Mesenteric fat pad (tissue), 1 donor: Measurements from ENCODE around the gene NDUFA13. TPM values are rescaled to one million over a fixed set of nuclear protein-coding genes. Genes with fewer than 3 reads are reported as not detected.

Source experiments
- DNase-seq: peaks from one replicate; pipeline ENCODE4 v3.0.0-alpha.2; 2020; ENCODE audit warnings: low spot score
- total RNA-seq: library from RNA; stranded (reverse); fragmentation: NEBNext Ultra II Directional; extraction: Animal tissue kit (Norgen Biotek cat#: 25700); gene quantifications from one replicate; pipeline ENCODE4 v1.2.1, GENCODE V29; 2021
- donor health status: DM: yes; HTN: yes; CAD: no.

NDUFA13 gene
- total RNA-seq, 1 donor from 2014 or later: 295 TPM

DNA sequence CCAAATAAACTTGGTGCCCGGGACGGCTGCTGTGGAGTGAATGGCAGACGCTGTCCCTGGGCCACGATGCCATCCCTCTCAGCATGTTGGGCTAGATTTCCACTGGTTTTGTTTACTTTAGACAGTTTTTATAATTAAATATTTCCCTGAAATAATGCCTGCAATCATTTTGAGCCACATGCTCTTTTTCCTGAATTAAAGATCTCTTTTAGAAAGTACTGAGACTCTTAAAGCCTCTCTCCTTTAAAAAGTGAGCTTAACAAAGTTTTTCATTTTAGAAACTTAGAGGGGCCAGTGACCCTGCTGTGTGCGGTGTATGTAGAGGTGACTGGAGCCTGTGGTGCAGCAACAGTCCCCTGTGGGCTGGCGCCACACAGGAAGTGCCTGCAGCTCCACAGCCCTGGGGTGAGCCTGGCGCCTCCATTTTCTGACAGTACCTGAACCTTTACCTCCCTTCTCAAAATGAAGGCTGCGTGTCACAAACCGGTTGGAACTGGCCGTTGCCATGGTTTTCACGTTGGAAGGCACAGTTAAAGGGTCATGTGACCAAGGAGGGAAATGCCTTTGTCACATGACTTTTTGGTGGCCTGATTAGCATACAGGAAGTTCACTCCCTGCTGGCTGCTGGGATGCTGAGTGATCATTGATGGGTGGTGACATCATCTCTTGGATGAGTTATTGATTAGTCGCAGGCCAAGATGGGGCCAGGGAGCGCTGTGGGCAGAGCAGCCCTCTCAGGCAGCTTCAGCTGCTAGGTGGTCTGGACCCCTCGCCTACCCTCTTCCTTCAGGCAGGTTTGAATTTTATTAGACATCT is 26.9 kb upstream of the NDUFA13 start:
- no peak for DNase-seq

DNA sequence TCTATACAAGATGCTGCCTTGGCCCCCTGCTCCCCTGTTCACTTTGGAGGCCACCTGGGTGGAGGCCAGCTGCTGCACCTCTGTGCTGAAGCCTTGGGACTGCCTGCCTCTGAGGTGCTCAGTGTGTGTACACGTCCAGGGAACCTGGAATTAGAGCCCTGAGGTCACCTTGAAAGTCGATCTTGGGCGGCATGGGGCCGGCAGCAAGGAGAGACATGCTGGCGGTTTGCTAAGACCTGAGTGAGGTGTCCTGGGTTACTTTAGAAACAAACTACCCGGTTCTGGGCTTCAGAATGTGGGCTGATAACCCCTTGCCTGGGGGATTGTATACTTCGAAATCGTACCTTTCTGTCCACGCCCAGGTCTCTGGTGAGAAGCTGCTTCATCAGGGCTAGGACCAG is 26.2 kb upstream of the NDUFA13 start:
- no peak for DNase-seq

DNA sequence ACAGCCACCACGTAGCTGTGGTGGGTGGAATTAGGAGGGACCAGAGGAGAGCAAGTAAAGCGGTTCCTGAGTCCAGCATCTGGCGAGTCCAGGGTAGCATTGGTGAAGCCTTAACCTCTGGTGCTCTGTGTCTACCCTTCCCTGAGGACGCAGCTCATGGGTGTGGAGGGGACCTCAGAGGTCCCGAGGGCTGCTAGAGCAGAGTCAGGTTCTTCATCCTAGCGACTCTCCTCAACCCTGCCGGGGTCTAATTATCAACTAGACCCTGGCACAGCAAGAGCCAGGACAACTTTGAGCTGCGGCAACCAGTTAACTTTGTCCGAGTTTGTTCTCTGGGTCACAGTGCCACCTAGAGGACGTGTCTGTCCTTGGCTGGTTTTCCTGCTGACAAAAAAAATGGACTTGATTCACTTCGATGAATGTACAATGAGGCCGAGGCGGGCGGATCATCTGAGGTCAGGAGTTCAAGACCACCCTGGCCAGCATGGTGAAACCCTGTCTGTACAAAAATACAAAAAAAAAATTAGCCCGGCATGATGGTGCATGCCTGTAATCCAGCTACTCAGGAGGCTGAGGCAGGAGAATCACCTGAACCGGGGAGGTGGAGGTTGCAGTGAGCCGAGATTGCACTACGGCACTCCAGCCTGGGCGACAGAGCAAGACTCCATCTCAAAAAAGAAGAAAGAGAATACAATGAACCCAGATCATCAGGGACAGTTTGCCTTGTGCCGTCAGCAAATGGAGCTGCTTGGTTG is 25.6 kb upstream of the NDUFA13 start:
- DNase-seq: no peak

DNA sequence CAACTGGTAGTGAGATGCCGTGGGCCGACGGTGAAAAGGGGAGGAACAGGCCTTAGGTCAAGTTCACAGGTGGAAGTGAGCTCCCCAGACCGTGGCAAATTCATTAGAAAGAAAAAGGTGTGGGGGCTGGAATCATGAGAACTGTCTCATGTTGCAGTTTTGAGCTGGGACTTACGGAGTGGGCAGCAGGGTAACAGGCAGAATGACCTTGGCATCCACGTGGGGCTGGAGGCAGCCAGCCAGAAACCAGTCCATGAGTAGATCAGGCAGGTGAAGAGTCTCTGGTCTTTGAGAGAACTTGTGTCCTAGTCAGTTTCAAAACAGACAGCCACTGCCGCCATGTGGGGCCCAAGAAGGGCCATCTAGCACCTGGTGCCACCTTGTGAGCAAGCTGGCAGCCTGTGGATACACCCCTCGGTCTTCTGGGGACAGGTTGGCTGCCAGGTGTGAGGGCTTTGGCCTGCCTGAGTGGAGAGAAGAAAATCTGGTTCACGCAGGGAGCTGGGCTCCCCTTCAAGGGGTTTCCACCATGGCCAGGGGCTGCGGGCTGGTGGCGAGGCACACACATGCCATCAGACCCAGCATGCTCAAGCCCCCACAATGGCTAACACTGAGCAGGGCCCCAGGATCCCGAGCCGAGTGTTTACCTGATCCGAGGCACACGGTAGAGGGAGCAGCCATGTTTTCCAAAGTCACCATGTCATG is 24.6 kb upstream of the NDUFA13 start:
- no peak for DNase-seq

DNA sequence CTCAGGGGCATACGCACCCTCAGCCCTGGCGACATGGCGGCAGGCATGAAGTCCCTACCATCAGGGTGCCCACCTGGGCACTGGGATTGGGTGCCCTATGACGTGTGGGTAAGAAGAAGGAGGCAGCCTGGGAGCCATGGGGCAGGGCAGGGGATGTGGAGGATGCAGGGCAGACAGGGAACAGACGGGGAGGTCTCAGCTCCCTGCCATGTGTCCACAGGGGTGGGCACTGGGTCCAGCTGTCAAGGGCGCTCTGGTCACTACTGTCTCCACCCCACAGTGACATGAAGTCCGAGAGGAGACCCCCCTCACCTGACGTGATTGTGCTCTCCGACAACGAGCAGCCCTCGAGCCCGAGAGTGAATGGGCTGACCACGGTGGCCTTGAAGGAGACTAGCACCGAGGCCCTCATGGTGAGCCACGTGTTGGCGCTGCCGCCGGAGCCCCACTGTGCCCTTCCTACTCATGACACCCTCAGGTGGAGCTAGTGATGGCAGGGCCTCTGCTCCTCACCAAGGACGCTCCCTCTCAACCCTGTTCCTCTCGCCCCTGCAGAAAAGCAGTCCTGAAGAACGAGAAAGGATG is 23.9 kb upstream of the NDUFA13 start:
- DNase-seq: no peak

DNA sequence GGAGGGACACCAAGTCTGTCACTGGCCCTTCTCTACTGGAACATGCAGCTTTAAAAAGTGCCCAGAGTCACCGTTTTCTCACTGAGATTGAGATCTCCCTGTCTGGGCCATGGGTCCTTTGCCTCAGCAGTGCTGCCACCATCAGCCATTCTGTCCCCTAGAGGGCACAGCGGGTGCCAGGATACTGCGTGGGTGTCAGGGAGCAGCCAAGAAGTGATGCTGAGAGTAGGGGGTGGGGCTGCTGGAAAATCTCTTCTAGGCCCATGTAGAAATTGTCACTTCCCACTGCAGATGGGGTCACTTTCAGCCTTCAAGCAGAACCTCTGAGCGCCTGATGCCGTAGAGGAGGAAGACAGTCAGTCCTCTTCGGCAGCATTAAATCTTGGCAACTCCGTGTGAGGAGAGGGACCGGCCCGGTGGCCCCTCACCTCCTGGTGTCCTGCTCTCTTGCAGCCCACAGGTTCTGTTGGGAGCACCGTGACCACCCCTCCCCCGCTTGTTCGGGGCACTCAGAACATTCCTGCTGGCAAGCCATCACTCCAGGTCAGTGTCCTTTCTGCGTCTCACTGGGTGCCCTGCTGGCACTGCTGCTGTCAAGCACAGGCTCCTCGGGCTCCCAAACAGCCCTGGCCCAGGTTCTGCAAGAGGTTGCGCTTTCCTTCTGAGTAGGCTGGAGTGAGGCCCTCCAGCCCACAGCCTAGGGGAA is 22.0 kb upstream of the NDUFA13 start:
- DNase-seq: no peak

DNA sequence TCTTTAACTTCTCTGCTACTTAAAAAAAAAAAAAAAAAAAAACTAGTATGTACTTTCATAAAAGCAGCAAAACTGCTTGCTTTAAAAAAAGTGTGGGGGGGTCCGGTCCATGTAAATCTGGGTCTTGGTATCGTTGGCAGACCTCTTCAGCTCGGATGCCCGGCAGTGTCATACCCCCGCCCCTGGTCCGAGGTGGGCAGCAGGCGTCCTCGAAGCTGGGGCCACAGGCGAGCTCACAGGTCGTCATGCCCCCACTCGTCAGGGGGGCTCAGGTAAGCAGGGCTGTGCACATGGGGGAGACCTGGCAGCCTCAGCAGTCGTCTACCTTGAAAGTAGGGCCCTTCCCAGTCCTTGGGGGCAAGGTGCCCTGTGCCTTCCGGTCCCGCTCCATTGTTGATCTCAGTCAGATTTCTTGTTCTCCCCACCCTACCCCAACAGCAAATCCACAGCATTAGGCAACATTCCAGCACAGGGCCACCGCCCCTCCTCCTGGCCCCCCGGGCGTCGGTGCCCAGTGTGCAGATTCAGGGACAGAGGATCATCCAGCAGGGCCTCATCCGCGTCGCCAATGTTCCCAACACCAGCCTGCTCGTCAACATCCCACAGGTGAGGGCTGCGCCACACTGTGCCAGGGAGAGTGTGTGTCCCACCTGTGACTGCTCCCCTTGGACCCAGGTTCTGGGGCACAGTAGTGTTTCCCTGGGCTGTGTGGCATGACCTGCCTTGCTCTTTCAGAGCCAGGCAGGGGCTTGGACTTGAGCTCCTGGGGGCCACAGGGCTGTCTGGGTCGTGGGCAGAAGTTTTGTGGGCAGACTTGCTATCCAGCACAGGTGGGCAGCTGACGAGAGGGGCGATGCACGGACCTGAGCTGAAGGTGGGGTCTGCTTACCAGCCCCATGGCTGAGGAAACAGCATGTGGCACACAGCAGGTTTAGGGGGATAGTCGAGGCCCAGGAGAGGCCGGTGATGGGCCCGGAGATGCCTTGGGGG is 20.1 kb upstream of the NDUFA13 start:
- DNase-seq: no peak

DNA sequence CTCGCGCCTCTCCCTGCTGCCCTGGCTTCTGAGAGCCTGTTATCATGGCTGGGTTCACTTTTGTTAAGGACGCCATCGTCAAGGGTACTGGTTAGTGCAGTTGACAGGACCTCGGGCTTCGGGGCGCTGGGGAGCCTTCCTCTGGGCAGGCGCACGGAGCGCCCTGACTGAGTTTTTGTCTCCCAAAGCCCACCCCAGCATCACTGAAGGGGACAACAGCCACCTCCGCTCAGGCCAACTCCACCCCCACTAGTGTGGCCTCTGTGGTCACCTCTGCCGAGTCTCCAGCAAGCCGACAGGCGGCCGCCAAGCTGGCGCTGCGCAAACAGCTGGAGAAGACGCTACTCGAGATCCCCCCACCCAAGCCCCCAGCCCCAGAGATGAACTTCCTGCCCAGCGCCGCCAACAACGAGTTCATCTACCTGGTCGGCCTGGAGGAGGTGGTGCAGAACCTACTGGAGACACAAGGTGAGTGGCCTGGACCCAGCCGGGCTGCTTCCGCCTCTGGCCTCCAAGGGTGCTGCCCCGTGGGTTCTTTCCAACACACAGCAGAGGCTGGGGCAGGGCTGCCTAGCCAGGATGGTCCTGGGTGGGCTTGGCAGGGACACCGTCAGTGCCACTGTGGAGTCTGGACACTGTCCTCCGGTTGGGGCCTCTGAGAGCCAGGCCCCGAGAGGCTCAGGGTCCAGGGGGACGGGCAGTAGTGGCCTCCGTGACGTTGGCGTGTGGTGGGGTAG is 17.6 kb upstream of the NDUFA13 start:
- no peak for DNase-seq

DNA sequence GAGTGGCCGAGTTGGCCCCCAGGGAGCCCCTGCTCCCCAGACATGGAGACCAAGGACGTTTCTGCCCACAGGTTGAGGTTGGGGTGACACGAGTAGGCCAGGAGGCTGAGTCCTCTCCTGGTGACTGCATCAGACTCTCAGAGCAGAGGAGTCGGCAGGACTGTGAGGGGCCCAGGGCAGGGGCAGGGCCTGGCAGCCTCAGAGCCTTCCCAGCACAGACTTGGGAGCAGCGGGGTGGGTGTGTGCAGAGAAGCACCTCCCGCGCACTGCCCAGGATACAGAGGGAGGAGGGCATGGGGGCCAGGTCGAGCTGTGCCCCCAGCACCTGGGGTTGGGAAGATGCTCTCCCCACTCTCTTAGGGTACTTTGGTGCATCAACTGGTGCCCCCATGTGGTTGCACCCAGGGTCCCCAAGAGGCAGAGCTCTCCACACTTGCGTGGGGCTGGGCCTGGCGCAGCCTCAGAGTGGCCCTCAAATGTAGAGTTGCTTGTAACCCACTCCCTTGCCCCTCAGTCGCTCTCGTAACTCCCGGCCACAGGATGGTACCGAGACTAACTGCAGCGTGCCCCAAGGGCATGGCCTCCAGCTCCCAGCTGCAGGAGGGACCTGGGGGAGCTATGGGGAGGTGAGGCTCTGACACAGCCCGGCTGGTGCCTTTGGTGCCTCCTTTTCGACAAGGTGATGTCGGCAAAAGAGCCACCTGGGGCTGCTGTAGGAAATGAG is 16.6 kb upstream of the NDUFA13 start:
- no peak for DNase-seq

DNA sequence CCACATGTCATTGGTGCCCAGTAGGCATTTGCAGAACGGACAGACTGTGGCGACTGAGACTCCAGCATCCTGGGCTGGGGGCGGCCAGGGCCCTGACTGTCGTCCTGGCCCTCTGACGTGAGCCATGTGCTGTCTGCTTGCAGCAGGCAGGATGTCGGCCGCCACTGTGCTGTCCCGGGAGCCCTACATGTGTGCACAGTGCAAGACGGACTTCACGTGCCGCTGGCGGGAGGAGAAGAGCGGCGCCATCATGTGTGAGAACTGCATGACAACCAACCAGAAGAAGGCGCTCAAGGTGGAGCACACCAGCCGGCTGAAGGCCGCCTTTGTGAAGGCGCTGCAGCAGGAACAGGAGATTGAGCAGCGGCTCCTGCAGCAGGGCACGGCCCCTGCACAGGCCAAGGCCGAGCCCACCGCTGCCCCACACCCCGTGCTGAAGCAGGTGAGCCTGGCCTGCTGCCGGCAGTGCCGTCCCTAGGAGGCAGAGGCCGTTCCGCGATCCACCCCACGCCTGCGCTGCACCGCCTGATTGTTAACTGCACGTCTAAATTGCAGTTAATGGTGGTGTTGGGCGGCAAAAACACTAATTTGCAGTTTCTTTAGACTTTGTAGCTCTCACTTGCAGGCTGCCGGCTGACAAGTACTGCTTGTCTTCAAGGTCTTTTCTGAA is 14.9 kb upstream of the NDUFA13 start:
- DNase-seq: no peak

DNA sequence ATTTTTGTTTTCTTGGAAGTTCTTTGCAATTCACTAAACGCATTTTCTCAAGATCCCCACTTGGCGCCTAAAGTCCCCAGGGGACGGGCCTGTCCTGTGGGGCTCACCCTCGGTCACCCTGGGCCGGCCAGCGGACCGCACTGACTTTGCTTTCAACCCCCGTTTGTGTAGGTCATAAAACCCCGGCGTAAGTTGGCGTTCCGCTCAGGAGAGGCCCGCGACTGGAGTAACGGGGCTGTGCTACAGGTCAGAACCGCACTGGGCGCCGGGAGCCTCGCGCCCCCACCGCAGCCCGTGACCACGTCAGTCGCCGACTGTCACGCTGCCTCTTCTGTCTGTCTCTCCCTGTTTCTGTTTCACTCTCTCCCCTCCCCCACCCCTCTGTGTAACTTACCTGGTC is 14.2 kb upstream of the NDUFA13 start:
- DNase-seq: no peak

DNA sequence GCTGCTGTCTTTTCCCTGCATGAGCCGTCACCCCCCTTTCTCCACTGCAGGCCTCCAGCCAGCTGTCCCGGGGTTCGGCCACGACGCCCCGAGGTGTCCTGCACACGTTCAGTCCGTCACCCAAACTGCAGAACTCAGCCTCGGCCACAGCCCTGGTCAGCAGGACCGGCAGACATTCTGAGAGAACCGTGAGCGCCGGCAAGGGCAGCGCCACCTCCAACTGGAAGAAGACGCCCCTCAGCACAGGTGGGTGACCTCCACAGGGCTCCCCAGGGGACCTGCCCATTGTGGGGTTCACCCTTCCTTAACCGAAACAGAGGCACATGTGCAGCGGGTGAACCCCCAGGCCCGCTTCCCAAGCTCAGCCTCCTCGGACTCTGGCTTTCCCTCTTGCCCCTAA is 13.7 kb upstream of the NDUFA13 start:
- no peak for DNase-seq

DNA sequence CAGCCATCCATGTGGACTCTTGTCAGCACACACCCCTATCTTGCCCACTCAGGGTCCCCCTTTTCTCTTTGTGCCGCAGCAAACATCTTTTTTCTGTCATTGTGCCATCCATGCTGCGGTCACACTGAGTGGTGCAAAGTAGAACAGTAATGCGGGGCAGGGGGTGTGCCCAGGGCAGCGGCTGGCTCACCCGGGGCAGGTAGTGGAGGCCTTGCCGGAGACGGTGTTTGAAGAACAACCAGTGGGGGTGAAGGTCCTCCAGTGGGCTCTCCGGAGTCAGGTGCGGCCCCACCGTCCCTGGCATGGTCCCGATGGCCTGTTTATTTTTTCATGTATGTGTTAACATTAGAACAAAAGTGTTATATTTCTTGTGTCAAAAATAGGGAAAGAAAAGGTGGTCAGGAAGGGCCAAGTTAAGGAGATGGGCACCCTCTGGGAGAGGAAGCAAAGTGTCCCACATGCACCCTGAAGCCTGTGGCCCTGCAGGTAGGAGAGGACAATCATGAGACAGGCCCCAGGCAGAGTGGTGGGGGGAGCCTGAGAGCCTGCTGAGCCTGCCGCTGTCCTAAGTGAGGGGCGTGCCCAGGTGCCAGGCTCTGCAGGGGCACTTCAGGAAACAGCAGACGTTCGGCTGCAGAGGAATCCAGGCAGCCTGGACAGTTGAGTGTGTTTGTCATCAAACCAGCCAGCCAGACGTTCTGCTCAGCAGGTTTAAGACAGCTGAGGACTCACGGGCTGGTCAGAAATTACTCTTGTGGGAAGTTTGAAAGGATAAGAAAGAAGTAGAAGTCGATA is 13.0 kb upstream of the NDUFA13 start:
- DNase-seq: no peak

DNA sequence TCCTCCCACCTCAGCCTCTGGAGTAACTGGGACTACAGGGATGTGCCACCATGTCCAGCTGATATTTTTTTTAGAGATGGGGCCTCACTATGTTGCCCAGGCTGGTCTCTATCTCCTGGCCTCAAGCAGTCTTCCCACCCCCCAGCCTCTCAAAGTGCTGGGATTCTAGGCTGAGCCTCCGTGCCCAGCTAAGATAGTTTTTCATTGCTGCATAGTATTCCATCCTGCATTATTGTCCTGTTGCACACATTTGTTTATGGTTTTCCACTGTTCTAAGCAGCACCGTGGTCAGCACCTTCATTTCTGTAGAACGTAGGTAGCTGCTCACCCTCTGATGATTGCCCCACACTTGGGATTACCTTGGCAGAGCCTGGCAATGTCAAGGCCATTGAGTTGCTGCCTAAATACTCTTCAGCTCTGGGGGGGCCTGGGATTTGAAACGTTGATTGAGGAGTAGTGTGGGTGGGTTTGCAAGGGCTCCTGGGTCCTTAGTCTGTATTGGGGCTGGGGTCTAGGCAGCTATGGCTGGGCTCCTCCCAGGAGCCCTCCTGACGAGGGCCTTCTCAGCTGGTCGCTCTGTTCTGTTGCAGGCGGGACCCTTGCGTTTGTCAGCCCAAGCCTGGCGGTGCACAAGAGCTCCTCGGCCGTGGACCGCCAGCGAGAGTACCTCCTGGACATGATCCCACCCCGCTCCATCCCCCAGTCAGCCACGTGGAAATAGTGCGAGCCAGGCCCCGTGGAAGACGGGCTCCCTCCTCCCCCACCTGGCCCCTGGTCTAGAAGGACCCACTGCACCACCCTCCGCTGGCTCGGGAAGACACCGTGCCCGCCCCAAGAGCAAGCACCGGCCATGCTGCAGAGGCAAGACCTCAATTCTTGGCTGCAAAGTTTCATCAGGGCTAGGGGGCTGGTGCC is 11.0 kb upstream of the NDUFA13 start:
- no peak for DNase-seq

DNA sequence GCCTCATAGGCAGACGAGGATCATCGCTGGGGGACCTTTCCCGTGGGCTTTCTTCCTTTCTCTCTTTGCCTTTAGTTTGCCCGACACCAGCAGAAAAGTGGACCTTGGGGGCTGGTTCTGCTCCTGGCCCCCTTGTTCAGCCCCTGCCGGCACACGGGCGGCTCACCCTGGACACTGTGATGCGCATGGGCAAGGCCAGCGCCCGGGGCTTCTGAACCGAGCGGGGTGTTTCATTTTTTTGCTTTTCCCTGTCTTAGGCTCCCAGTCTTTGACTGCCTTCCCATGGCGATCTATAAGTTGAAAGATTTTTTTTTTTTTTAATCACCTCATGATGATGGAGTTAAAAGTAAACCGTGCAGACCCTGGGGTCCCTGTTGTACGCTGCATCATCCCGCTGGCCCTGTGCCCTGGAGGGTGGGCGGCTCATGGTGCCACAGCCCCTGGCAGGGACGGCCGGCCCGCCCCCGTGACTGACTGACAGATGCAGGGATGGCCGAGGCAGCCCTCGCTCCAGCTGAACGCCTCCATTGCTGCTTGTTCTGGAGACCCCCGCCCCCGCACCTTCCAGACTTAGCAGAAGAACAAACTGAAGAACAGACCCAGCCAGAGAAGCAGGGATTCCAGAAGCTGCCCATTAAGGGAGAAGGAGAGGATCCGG is 10.2 kb upstream of the NDUFA13 start:
- DNase-seq: no peak
